PC-3 (cell line): ENCODE results near the gene ZNF681. TPM values are rescaled to one million over a fixed set of nuclear protein-coding genes. Genes with fewer than 3 reads are reported as not detected.

Source experiments
- ATAC-seq: fragments of 200-7000 bp; cut with Tn5 transposase; 2 replicates; pipeline ENCODE4 v1.9.1; 2020; ENCODE audit warnings: mild to moderate bottlenecking, moderate library complexity
- BruUV-seq: library from RNA; stranded (reverse); fragments of 400-500 nt; replicated peaks from 2 replicates; lab custom pipeline; 2021; lab: Mats Ljungman, UMichigan
- CTCF ChIA-PET: fragments of 300-600 bp; sonication (Branson Sonifier 250); formaldehyde crosslinking; loops from one replicate; lab custom pipeline; 2022; ENCODE audit warnings: antibody characterized with exemption; lab: Charles Lee
- POLR2A ChIA-PET: fragments of 300-600 bp; sonication (Branson Sonifier 250); formaldehyde crosslinking; loops from one replicate; lab custom pipeline; 2022; ENCODE audit warnings: antibody characterized with exemption; ENCODE audit not compliant: unreplicated experiment; lab: Charles Lee
- DNase-seq: peaks from one replicate; pipeline ENCODE4 v3.0.0-alpha.2; 2015
- H2AFZ ChIP-seq: fragments of 300-600 bp; sonication (generic); 2 replicates; pipeline ENCODE4 v1.6.0; 2016; ENCODE audit warnings: antibody characterized with exemption, low read length
- H3F3A ChIP-seq: fragments of 300-600 bp; sonication (generic); one replicate; pipeline ENCODE4 v1.6.0; 2017; ENCODE audit warnings: antibody characterized with exemption, low read length, control low read depth, mild to moderate bottlenecking; ENCODE audit not compliant: unreplicated experiment
- H3K27ac ChIP-seq: fragments of 300-600 bp; sonication (generic); 2 replicates; pipeline ENCODE4 v1.5.1; 2016; ENCODE audit warnings: mild to moderate bottlenecking, low read length
- H3K27me3 ChIP-seq: fragments of 300-600 bp; sonication (generic); 2 replicates; pipeline ENCODE4 v1.6.1; 2016; ENCODE audit warnings: low read length, mixed read lengths
- H3K36me3 ChIP-seq: fragments of 300-600 bp; sonication (generic); 2 replicates; pipeline ENCODE4 v1.6.1; 2016; ENCODE audit warnings: low read depth, mixed run types, low read length, mixed read lengths
- H3K4me1 ChIP-seq: fragments of 300-600 bp; sonication (generic); 2 replicates; pipeline ENCODE4 v1.5.1; 2016; ENCODE audit warnings: low read length; ENCODE audit not compliant: insufficient read depth
- H3K4me2 ChIP-seq: fragments of 300-600 bp; sonication (generic); 2 replicates; pipeline ENCODE4 v1.6.0; 2016; ENCODE audit warnings: low read length
- H3K4me3 ChIP-seq: fragments of 300-600 bp; sonication (generic); 2 replicates; pipeline ENCODE4 v1.5.1; 2016; ENCODE audit warnings: mild to moderate bottlenecking, low read length, mixed read lengths
- H3K79me2 ChIP-seq: fragments of 300-600 bp; sonication (generic); 2 replicates; pipeline ENCODE4 v1.6.1; 2017; ENCODE audit warnings: low read length, mixed read lengths
- H3K9ac ChIP-seq: fragments of 300-600 bp; sonication (generic); 2 replicates; pipeline ENCODE4 v1.6.0; 2016; ENCODE audit warnings: mild to moderate bottlenecking, low read length
- H3K9me2 ChIP-seq: fragments of 300-600 bp; sonication (generic); replicated peaks from 2 replicates; pipeline ENCODE4 v1.6.1; 2016; ENCODE audit warnings: mixed run types, low read length, mixed read lengths
- H3K9me3 ChIP-seq: fragments of 300-600 bp; sonication (generic); 2 replicates; pipeline ENCODE4 v1.6.1; 2016; ENCODE audit warnings: low read length, mixed read lengths
- H4K20me1 ChIP-seq: fragments of 300-600 bp; sonication (generic); 2 replicates; pipeline ENCODE4 v1.6.1; 2016; ENCODE audit warnings: low read length, mixed read lengths
- CTCF ChIP-seq: fragments of 300-600 bp; sonication (generic); conservative IDR thresholded peaks from 2 replicates; pipeline ENCODE4 v1.5.1; 2017; ENCODE audit warnings: antibody characterized with exemption, low read depth, mild to moderate bottlenecking, low read length
- EZH2 ChIP-seq: fragments of 300-600 bp; sonication (generic); IDR thresholded peaks from one replicate; pipeline ENCODE4 v1.6.1; 2017; ENCODE audit warnings: antibody characterized with exemption, mild to moderate bottlenecking, low read length; ENCODE audit not compliant: unreplicated experiment
- EZH2phosphoT487 ChIP-seq: fragments of 300-600 bp; sonication (generic); IDR thresholded peaks from 2 replicates; pipeline ENCODE4 v1.6.1; 2018; ENCODE audit warnings: mild to moderate bottlenecking, antibody characterized with exemption, low read length, borderline replicate concordance
- intact Hi-C: fragments of 100-400 bp; cut with micrococcal nuclease; formaldehyde crosslinking; loops from 2 replicates; pipeline ENCODE4 v1.9.0; 2023
- total RNA-seq: library from RNA; depleted of rRNA; stranded (reverse); fragments of >200 nt; gene quantifications from 2 replicates; pipeline ENCODE4 v1.2.3, GENCODE V29; 2014

The ZNF681 gene
- total RNA-seq, 1 experiment from 2014 or later = 2.6 TPM

GRCh38 chr19:23792784-23793183 lies 34.1 kb upstream of the ZNF681 start:
- DNase-seq (no peak), ATAC-seq (no peak)
- TF ChIP-seq EZH2phosphoT487 = no peak
- TF ChIP-seq EZH2 = no peak
- TF ChIP-seq CTCF = no peak
- Histone ChIP-seq H3K36me3 (peaks cover 32% of the 10 kb centered on the region), H3K27ac (no peak overlapping the region), H3K9ac (no peak overlapping the region), H3F3A (no peaks in the 10 kb centered on the region), H3K4me2 (no peak overlapping the region), H3K4me3 (no peak overlapping the region), H3K9me3 (peaks cover 12% of the 10 kb centered on the region; the same call in 1 of the 2 replicates), H3K79me2 (0 out of 2 replicates have a peak, but pooled peaks cover 5% of the 10 kb centered on the region), H3K9me2 (no peaks in the 10 kb centered on the region), H3K4me1 (no peaks in the 10 kb centered on the region), H3K27me3 (no peaks in the 10 kb centered on the region), H2AFZ (no peak overlapping the region), H4K20me1 (no peaks in the 10 kb centered on the region)
- POLR2A ChIA-PET = no interaction called here
- intact Hi-C loops = no loop called here
- BruUV-seq = no TSS peak
- CTCF ChIA-PET = no interaction called here

GRCh38 chr19:23790641-23791488 lies 32.2 kb upstream of the ZNF681 start:
- no peak overlapping the region for H3K4me3 ChIP-seq
- no peaks in the 10 kb centered on the region for H3K9me2 ChIP-seq
- no peaks in the 10 kb centered on the region for H3F3A ChIP-seq
- peaks cover 7% of the 10 kb centered on the region; the same call in 1 of the 2 replicates for H3K9me3 ChIP-seq
- ChIA-PET POLR2A (no interaction called here), CTCF (no interaction called here)
- TF ChIP-seq EZH2phosphoT487 = no peak
- no peak overlapping the region for H2AFZ ChIP-seq
- ATAC-seq = no peak
- BruUV-seq = no TSS peak
- intact Hi-C loops = no loop called here
- no peak overlapping the region for H3K9ac ChIP-seq
- DNase-seq = no peak
- no peak overlapping the region for H3K4me2 ChIP-seq
- H3K79me2 ChIP-seq = 0 out of 2 replicates have a peak, but pooled peaks cover 5% of the 10 kb centered on the region
- no peaks in the 10 kb centered on the region for H3K27me3 ChIP-seq
- no peaks in the 10 kb centered on the region for H4K20me1 ChIP-seq
- H3K36me3 ChIP-seq = peaks cover 36% of the 10 kb centered on the region
- H3K27ac ChIP-seq = no peak overlapping the region
- no peaks in the 10 kb centered on the region for H3K4me1 ChIP-seq

GRCh38 chr19:23789246-23789645 lies 30.6 kb upstream of the ZNF681 start:
- no TSS peak for BruUV-seq
- no peak for TF ChIP-seq EZH2phosphoT487
- no peak for TF ChIP-seq EZH2
- TF ChIP-seq CTCF = no peak
- Histone ChIP-seq H3K4me2 (no peak overlapping the region), H3K27me3 (no peaks in the 10 kb centered on the region), H3K9ac (no peak overlapping the region), H3K9me3 (no peaks in the 10 kb centered on the region), H3K9me2 (no peaks in the 10 kb centered on the region), H3K79me2 (no peaks in the 10 kb centered on the region), H3K27ac (no peak overlapping the region), H4K20me1 (no peaks in the 10 kb centered on the region), H2AFZ (no peak overlapping the region), H3K4me3 (no peak overlapping the region), H3K4me1 (no peaks in the 10 kb centered on the region), H3F3A (no peaks in the 10 kb centered on the region), H3K36me3 (peaks cover 39% of the 10 kb centered on the region)
- intact Hi-C loops = no loop called here
- CTCF ChIA-PET = no interaction called here
- POLR2A ChIA-PET = no interaction called here
- DNase-seq (no peak), ATAC-seq (no peak)
